Activated CD4-positive, alpha-beta T cell treated with anti-CD3 and anti-CD28 coated beads, Interleukin-2, amount 50 U/mL, for 24 hours (primary cell): ENCODE data around the gene ATP7B.

Source experiments
- DNase-seq, 2 donors: peaks; one replicate each; pipeline ENCODE4 v3.0.0-alpha.2; 2020; ENCODE audit warnings: low read depth in 1 of 2, low spot score in 1 of 2

The ATP7B gene

GRCh38 chr13:51900471-51900870 lies 110.8 kb downstream of the ATP7B start:
- no peak for DNase-seq

GRCh38 chr13:51895906-51896888 lies 115.1 kb downstream of the ATP7B start:
- DNase-seq, result peak in 1 of 2 donors; percentile 19

GRCh38 chr13:51894239-51894638 lies 117.0 kb downstream of the ATP7B start:
- DNase-seq, result no peak

GRCh38 chr13:51892657-51893056 lies 118.6 kb downstream of the ATP7B start:
- DNase-seq, result no peak

GRCh38 chr13:51887468-51887867 lies 123.8 kb downstream of the ATP7B start:
- no peak for DNase-seq

DNA sequence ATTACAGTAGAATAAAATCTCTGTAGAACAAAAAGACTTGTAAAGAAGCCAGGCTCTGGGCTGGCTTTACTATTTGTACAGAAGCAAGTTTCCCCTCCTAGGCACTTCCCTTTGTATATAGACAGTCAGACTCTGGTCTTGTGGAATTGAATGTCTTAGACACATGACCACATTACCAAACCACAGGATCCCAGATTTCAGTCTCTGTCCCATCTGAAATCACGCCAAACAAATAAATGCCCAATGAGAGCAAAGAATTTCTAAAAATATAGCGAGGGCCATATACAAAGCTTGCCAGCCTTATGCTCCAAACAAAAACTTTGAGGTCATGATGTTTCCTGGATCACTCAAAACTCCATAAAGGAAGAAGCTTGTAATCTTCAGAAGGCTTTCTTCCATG lies 125.6 kb downstream of the ATP7B start:
- no peak for DNase-seq

DNA sequence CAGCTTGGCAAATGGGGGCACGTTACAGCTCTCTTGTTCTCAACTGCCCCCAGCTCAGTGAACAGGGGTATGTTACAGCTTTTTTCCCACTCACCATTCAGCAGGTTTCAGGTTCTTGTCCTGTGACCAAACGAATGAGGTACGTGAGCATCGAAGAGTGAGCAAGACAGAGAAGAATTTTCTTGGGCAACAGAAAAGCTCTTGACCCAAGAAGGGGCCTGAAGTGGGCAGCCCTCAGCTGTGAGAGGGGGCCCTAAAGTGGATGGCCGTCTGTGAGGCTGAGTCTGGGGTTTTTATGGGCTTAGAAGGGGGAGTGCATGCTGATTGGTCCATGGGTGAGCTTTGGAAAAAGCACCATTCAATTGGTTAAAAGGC lies 128.0 kb downstream of the ATP7B start:
- DNase-seq, result no peak
